ENCODE measurements around the gene ATP8A2.

The ATP8A2 gene

GRCh38 chr13:25675060-25675459 is 303.3 kb downstream of the ATP8A2 start:
- no peak overlapping the region for H3K27ac Mint-ChIP-seq
- peaks cover 34% of the 10 kb centered on the region for H3K27me3 Mint-ChIP-seq (ENCODE audit: low read depth)

GRCh38 chr13:25677956-25678355 is 306.2 kb downstream of the ATP8A2 start:
- peaks cover 9% of the 10 kb centered on the region for H3K9me3 Mint-ChIP-seq
- no peaks in the 10 kb centered on the region for H3K4me1 Mint-ChIP-seq (ENCODE audit: low read depth)
- H3K27me3 Mint-ChIP-seq (ENCODE audit: low read depth): peaks cover 22% of the 10 kb centered on the region
- no peaks in the 10 kb centered on the region for H3K36me3 Mint-ChIP-seq (ENCODE audit: low read depth)
- H3K4me3 Mint-ChIP-seq: no peak overlapping the region
- no peak overlapping the region for H3K27ac Mint-ChIP-seq

More at GRCh38 chr13:25675060-25675459, 303.3 kb downstream of the ATP8A2 start:
- Mint-ChIP-seq H3K36me3 (ENCODE audit: low read depth) (no peaks in the 10 kb centered on the region), H3K4me1 (ENCODE audit: low read depth) (no peaks in the 10 kb centered on the region), H3K4me3 (no peak overlapping the region), H3K9me3 (peaks cover 11% of the 10 kb centered on the region)

- Mint-ChIP-seq H3K9me3 (peaks cover 9% of the 10 kb centered on the region), H3K27me3 (ENCODE audit: low read depth) (peaks cover 18% of the 10 kb centered on the region), H3K27ac (no peak overlapping the region), H3K4me3 (no peak overlapping the region), H3K4me1 (ENCODE audit: low read depth) (no peaks in the 10 kb centered on the region), H3K36me3 (ENCODE audit: low read depth) (peaks cover 2% of the 10 kb centered on the region)
Measured at GRCh38 chr13:25678398-25678797, 306.6 kb downstream of the ATP8A2 start.

GRCh38 chr13:25679159-25679558 is 307.4 kb downstream of the ATP8A2 start:
- no peaks in the 10 kb centered on the region for H3K4me1 Mint-ChIP-seq (ENCODE audit: low read depth)
- H3K27ac Mint-ChIP-seq: no peak overlapping the region
- peaks cover 2% of the 10 kb centered on the region for H3K36me3 Mint-ChIP-seq (ENCODE audit: low read depth)
- H3K4me3 Mint-ChIP-seq: no peak overlapping the region
- peaks cover 9% of the 10 kb centered on the region for H3K9me3 Mint-ChIP-seq
- peaks cover 14% of the 10 kb centered on the region for H3K27me3 Mint-ChIP-seq (ENCODE audit: low read depth)

GRCh38 chr13:25679936-25680335 is 308.2 kb downstream of the ATP8A2 start:
- no peaks in the 10 kb centered on the region for H3K4me1 Mint-ChIP-seq (ENCODE audit: low read depth)
- peaks cover 9% of the 10 kb centered on the region for H3K9me3 Mint-ChIP-seq
- peaks cover 2% of the 10 kb centered on the region for H3K36me3 Mint-ChIP-seq (ENCODE audit: low read depth)
- H3K4me3 Mint-ChIP-seq: no peak overlapping the region
- peaks cover 13% of the 10 kb centered on the region for H3K27me3 Mint-ChIP-seq (ENCODE audit: low read depth)
- no peak overlapping the region for H3K27ac Mint-ChIP-seq

- Mint-ChIP-seq H3K4me3 (no peak overlapping the region), H3K4me1 (ENCODE audit: low read depth) (no peaks in the 10 kb centered on the region), H3K27me3 (ENCODE audit: low read depth) (peaks cover 9% of the 10 kb centered on the region), H3K27ac (no peak overlapping the region), H3K36me3 (ENCODE audit: low read depth) (peaks cover 2% of the 10 kb centered on the region), H3K9me3 (peaks cover 9% of the 10 kb centered on the region)
Measured at GRCh38 chr13:25682276-25682675, 310.5 kb downstream of the ATP8A2 start.

GRCh38 chr13:25683056-25683455 is 311.3 kb downstream of the ATP8A2 start:
- H3K4me1 Mint-ChIP-seq (ENCODE audit: low read depth): peaks cover 5% of the 10 kb centered on the region
- peaks cover 2% of the 10 kb centered on the region for H3K36me3 Mint-ChIP-seq (ENCODE audit: low read depth)
- H3K9me3 Mint-ChIP-seq: peaks cover 9% of the 10 kb centered on the region
- H3K4me3 Mint-ChIP-seq: no peak overlapping the region
- peaks cover 1% of the 10 kb centered on the region for H3K27me3 Mint-ChIP-seq (ENCODE audit: low read depth)
- H3K27ac Mint-ChIP-seq: no peak overlapping the region

- Mint-ChIP-seq H3K27ac (no peak overlapping the region), H3K36me3 (ENCODE audit: low read depth) (peaks cover 2% of the 10 kb centered on the region), H3K4me3 (no peak overlapping the region), H3K27me3 (ENCODE audit: low read depth) (no peaks in the 10 kb centered on the region), H3K4me1 (ENCODE audit: low read depth) (peaks cover 6% of the 10 kb centered on the region), H3K9me3 (peaks cover 9% of the 10 kb centered on the region)
Measured at GRCh38 chr13:25683662-25684370, 312.0 kb downstream of the ATP8A2 start.

- peaks cover 6% of the 10 kb centered on the region for H3K4me1 Mint-ChIP-seq (ENCODE audit: low read depth)
- peaks cover 8% of the 10 kb centered on the region for H3K9me3 Mint-ChIP-seq
- peaks cover 2% of the 10 kb centered on the region for H3K36me3 Mint-ChIP-seq (ENCODE audit: low read depth)
- no peak overlapping the region for H3K4me3 Mint-ChIP-seq
- no peaks in the 10 kb centered on the region for H3K27me3 Mint-ChIP-seq (ENCODE audit: low read depth)
- H3K27ac Mint-ChIP-seq: no peak overlapping the region
Measured at GRCh38 chr13:25684491-25684890, 312.7 kb downstream of the ATP8A2 start.

- Mint-ChIP-seq H3K27me3 (ENCODE audit: low read depth) (no peaks in the 10 kb centered on the region), H3K27ac (no peak overlapping the region), H3K36me3 (ENCODE audit: low read depth) (peaks cover 2% of the 10 kb centered on the region), H3K4me1 (ENCODE audit: low read depth) (peaks cover 6% of the 10 kb centered on the region), H3K9me3 (no peaks in the 10 kb centered on the region), H3K4me3 (no peak overlapping the region)
Measured at GRCh38 chr13:25686831-25687470, 315.2 kb downstream of the ATP8A2 start.

- no peaks in the 10 kb centered on the region for H3K27me3 Mint-ChIP-seq (ENCODE audit: low read depth)
- H3K36me3 Mint-ChIP-seq (ENCODE audit: low read depth): peaks cover 2% of the 10 kb centered on the region
- H3K9me3 Mint-ChIP-seq: no peaks in the 10 kb centered on the region
- H3K27ac Mint-ChIP-seq: no peak overlapping the region
- H3K4me1 Mint-ChIP-seq (ENCODE audit: low read depth): peaks cover 6% of the 10 kb centered on the region
- no peak overlapping the region for H3K4me3 Mint-ChIP-seq
Measured at GRCh38 chr13:25687471-25688225, 315.9 kb downstream of the ATP8A2 start.

- peaks cover 6% of the 10 kb centered on the region for H3K4me1 Mint-ChIP-seq (ENCODE audit: low read depth)
Measured at GRCh38 chr13:25688536-25688935, 316.8 kb downstream of the ATP8A2 start.

GRCh38 chr13:25689539-25689938 is 317.8 kb downstream of the ATP8A2 start:
- Mint-ChIP-seq H3K27ac (no peak overlapping the region), H3K4me1 (ENCODE audit: low read depth) (peaks cover 6% of the 10 kb centered on the region), H3K4me3 (no peak overlapping the region), H3K9me3 (no peaks in the 10 kb centered on the region), H3K36me3 (ENCODE audit: low read depth) (no peaks in the 10 kb centered on the region), H3K27me3 (ENCODE audit: low read depth) (peaks cover 3% of the 10 kb centered on the region)

More at GRCh38 chr13:25688536-25688935, 316.8 kb downstream of the ATP8A2 start:
- Mint-ChIP-seq H3K9me3 (no peaks in the 10 kb centered on the region), H3K4me3 (no peak overlapping the region), H3K27me3 (ENCODE audit: low read depth) (peaks cover 3% of the 10 kb centered on the region), H3K27ac (no peak overlapping the region), H3K36me3 (ENCODE audit: low read depth) (no peaks in the 10 kb centered on the region)

GRCh38 chr13:25690582-25690981 is 318.8 kb downstream of the ATP8A2 start:
- Mint-ChIP-seq H3K36me3 (ENCODE audit: low read depth) (no peaks in the 10 kb centered on the region), H3K4me1 (ENCODE audit: low read depth) (peaks cover 6% of the 10 kb centered on the region), H3K4me3 (no peak overlapping the region), H3K27me3 (ENCODE audit: low read depth) (peaks cover 3% of the 10 kb centered on the region), H3K27ac (no peak overlapping the region), H3K9me3 (no peaks in the 10 kb centered on the region)

- Mint-ChIP-seq H3K36me3 (ENCODE audit: low read depth) (no peaks in the 10 kb centered on the region), H3K27me3 (ENCODE audit: low read depth) (peaks cover 3% of the 10 kb centered on the region), H3K9me3 (no peaks in the 10 kb centered on the region), H3K27ac (no peak overlapping the region), H3K4me3 (no peak overlapping the region), H3K4me1 (ENCODE audit: low read depth) (peaks cover 6% of the 10 kb centered on the region)
Measured at GRCh38 chr13:25691654-25692053, 319.9 kb downstream of the ATP8A2 start.

Data from T-helper 1 cell treated with Interleukin-12 subunit alpha and Interleukin-12 subunit beta and Interleukin-4 antibody, amounts not matched to agents 30 μg/mL and 1 μg/mL, for 36 hours (primary cell).